ENCODE data around the gene TERT.
"Not testable (repeated sequence)": the region's sequence is repeated elsewhere in the genome, so short reads cannot be mapped to it uniquely, and the experiment has no call there.

The TERT gene

DNA sequence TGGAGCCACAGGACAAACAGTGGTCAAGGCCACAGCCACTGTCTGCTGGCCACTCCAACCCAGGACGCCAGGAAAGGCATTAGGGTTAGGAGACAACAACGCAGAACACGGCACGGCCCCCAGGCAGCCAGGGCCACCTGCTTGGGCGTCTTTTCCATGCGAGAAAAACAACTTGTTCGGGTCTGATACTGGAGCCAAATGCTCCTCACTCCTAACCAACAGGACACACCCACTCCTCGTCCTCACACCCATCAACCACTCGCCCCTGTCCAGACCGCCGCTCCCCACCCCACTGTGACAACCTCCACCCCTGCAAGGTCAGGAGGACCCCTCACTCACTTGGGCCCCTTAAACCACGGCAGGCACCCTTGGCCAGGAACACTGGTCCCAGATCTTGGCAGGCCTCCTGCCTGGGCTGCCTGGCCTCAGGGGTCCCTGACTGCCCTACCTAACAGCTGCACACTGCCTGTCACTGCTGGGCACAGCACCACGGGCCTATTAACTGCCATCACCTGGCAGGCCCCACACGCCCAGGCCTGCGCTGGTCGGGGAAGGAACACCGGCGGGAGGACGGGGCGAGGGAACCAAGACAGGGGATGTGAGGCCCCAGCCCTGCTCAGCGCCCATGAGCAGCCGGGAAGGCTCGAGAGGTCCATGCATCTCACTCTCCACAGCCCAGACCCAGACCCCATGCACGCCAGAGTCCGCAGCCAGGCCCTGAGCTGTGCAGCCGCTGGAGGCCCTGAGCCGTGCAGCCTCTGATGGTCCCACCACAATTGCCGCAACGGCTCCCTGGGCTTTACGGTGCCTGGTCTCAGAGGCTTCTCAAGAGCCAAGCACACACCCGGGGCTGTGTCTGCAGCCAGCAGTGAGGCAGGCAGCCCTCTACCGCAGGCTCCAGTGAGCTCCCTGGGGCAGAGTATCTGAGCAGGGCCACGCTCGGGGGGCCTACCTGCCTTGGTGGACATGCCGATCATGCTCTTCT lies 36.3 kb upstream of the TERT start:
- DNase-seq (ENCODE audit: low spot score), result no peak

DNA sequence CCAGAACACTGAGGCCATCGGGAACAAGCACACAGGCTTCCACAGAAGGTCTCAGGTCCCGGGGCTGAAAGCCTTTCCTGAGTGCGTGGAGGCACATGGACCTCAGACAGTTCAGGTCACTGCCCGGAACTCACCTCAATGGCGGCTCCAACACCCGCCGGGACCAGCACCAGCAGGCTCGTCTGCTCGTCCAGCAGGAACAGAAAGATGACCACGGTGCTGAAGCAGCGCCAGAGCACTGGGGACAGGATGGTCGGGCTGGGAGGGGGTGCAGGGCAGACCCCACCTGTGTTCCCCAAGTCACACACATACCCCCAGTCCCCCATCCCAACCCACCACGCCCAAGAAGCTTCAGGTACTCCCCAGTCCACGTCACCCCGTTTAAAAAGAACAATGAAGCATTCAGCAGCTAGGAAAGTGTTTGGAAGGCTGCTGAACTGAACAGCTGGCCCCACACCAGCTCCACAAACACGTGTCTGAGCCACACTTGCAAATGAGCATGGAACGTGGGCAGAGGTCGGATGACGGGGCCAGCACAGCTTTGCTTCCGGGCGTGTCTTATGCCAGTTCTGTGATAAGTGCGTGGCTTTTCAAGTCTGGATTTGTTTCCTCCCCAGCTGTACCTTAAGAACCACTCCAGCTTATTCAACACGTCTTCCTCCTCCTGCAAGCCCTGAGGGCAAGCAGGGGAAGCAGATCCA lies 35.4 kb upstream of the TERT start:
- DNase-seq (ENCODE audit: low spot score), result no peak

- DNase-seq (ENCODE audit: low spot score), result no peak
These were observed 34.3 kb upstream of the TERT start for GRCh38 chr5:1329111-1329579.

DNA sequence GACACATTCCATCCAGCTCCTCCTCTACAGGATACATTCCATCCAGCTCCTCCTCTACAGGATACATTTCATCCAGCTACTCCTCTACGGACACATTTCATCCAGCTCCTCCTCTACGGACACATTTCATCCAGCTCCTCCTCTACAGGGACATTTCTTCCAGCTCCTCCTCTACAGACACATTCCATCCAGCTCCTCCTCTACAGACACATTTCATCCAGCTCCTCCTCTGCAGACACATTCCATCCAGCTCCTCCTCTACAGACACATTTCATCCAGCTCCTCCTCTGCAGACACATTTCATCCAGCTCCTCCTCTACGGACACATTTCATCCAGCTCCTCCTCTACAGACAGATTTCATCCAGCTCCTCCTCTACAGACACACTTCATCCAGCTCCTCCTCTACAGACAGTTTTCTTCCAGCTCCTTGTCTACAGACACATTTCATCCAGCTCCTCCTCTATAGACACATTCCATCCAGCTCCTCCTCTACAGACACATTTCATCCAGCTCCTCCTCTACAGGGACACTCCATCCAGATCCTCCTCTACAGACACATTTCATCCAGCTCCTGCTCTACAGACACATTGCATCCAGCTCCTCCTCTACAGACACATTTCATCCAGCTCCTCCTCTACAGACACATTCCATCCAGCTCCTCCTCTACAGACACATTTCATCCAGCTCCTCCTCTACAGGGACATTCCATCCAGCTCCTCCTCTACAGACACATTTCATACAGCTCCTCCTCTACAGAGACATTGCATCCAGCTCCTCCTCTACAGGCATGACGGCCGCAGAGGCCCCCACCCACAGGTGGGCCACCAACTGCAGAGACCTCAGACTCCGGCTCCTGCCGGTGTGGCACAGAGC lies 33.6 kb upstream of the TERT start:
- not testable (repeated sequence) for DNase-seq (ENCODE audit: low spot score)

DNA sequence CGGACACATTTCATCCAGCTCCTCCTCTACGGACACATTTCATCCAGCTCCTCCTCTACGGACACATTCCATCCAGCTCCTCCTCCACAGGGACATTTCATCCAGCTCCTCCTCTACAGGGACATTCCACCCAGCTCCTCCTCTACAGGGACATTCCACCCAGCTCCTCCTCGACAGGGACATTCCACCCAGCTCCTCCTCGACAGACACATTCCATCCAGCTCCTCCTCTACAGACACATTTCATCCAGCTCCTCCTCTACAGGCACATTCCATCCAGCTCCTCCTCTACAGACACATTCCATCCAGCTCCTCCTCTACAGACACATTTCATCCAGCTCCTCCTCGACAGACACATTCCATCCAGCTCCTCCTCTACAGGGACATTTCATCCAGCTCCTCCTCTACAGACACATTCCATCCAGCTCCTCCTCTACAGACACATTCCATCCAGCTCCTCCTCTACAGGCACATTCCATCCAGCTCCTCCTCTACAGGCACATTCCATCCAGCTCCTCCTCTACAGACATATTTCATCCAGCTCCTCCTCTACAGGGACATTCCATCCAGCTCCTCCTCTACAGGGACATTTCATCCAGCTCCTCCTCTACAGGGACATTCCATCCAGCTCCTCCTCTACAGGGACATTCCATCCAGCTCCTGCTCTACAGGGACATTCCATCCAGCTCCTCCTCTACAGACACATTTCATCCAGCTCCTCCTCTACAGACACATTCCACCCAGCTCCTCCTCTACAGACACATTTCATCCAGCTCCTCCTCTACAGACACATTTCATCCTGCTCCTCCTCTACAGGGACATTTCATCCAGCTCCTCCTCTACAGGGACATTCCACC lies 32.3 kb upstream of the TERT start:
- not testable (repeated sequence) for DNase-seq (ENCODE audit: low spot score)

GRCh38 chr5:1326532-1326875 lies 31.6 kb upstream of the TERT start:
- DNase-seq (ENCODE audit: low spot score), result not testable (repeated sequence)

DNA sequence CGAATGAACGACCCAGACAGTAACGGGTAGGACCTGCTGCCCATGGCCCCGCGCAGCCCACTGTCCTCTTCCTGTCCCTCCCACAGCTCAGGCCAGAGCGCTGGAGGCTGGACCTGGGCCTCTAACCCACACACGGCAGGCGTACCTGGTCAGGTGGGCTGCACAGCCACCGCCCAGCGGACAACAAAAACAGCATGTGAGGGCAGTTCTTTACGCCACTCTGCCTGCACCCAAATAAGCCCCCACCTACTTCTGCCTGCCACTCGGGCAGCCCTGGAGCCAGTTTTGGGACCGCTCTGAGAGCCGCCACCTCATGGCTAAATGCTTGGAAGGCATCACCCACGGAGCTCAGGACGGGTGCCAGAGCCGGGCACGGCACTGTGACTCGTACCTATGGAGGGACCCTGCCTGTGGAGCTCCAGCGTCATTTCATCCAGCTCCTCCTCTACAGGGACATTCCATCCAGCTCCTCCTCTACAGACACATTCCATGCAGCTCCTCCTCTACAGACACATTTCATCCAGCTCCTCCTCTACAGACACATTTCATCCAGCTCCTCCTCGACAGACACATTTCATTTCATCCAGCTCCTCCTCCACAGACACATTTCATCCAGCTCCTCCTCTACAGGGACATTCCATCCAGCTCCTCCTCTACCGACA lies 31.1 kb upstream of the TERT start:
- no peak for DNase-seq (ENCODE audit: low spot score)

DNA sequence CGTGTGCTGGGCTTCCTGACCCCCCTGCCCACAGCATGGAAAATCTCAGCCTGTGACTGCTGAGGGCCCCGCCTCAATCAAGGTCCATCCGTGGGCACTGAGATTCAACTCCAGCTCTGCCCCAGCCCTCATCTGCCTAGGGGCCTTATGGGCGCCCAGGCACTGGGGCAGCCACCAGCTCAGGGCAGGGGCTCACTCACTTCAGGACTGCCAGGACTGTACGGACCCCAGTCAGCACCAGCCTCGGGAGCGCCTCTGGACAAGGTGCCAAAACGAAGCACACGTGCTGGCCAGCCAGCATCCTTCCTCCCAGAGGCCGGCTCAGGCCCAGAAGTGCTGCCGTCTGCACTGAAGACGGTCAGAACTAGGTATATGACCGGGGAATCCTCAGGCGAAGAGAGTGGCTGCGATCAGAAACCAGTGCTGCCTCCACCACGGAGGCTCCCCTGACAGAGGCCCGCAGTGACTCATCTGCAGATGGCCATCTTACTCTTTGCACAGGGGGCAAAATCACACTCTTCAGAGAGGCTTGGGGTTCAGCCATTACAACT lies 30.4 kb upstream of the TERT start:
- DNase-seq (ENCODE audit: low spot score), result no peak

GRCh38 chr5:1324719-1325190 lies 29.9 kb upstream of the TERT start:
- DNase-seq (ENCODE audit: low spot score), result no peak

- no peak for DNase-seq (ENCODE audit: low spot score)
These were observed 29.4 kb upstream of the TERT start for GRCh38 chr5:1324301-1324700.

GRCh38 chr5:1323803-1324173 lies 28.9 kb upstream of the TERT start:
- no peak for DNase-seq (ENCODE audit: low spot score)

- no peak for DNase-seq (ENCODE audit: low spot score)
These were observed 28.3 kb upstream of the TERT start for GRCh38 chr5:1322955-1323802.

- no peak for DNase-seq (ENCODE audit: low spot score)
These were observed 27.4 kb upstream of the TERT start for GRCh38 chr5:1322036-1322900.

DNA sequence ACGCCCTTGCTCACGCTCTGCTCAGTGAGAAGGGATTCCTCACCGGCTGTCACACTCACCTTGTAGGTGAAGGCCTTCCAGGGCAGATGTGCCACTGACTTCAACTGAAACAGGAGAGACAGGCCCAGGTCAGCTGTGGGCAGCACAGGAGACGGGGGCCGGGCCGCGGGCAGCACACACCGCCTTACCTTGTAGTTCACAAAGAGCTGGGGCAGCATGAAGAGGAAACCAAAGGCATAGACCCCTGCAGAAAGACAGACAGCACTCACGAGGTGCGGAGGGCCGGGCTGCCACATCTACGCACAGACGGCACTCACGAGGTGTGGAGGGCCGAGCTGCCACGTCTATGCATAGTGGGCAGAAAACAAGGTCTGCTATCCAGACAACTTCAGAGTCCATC lies 26.7 kb upstream of the TERT start:
- no peak for DNase-seq (ENCODE audit: low spot score)

DNA sequence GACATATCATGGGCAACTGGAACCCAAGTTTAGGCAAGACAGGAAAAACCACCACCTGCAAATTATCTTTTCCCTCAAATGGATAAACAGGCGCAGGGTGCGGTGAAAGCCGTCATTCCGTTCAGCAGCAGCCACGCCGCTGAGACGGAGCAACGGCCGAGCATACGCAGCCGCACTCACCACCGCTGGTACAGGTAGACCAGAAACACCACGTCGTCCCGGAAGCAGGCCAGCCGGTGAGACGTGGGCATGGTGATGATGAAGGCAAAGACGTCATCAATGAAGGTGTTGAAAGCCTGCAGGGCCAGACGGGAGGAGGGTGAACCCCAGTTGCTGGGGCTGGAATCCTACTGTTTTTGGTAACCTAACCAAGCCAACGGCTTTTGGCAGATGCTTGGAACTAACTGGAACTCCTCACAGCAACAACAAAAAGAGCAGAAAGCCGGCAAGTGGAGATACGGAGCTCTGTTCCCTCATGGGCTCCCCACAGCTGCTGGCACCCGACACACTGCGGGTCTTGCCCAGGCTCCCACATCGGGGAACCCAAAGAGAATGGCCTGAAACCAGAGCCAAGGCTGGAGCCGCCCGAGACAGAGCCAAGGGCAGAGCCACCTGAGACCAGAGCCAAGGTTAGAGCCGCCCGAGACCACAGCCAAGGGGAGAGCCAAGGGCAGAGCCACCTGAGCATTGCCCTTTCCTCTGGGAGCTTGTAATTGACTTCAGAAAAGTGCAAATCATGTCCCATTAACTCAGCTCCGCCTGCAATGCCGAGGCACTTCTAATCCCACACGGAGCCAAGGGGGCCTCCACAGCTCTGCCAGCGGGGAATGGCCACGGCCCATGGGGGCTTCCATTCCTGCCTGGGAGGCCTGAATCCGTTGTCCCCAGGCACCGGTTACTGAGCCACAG lies 25.8 kb upstream of the TERT start:
- DNase-seq (ENCODE audit: low spot score), result no peak

- DNase-seq (ENCODE audit: low spot score), result no peak
These were observed 24.8 kb upstream of the TERT start for GRCh38 chr5:1319436-1320256.

Data from CD4-positive, alpha-beta T cell treated with Interleukin-15 for 4 hours (primary cell).